Vagina (tissue), 2 donors: ENCODE measurements around the gene GALNT12. TPM values are rescaled to one million over a fixed set of nuclear protein-coding genes. Genes with fewer than 3 reads are reported as not detected.
A peak's percentile ranks its signal among the peaks of the same experiment; 100 is the strongest.

Experiments
- DNase-seq, 2 donors: peaks; one replicate each; pipeline ENCODE4 v3.0.0-alpha.2; 2017; ENCODE audit errors: extremely low spot score in 2 of 2
- H3K27ac ChIP-seq: fragments of 200-600 bp; sonication (generic); one replicate; pipeline ENCODE4 v1.5.1; 2019
- H3K27me3 ChIP-seq: fragments of 200-600 bp; sonication (generic); one replicate; pipeline ENCODE4 v1.5.1; 2019
- H3K36me3 ChIP-seq, 2 donors: fragments of 200-600 bp; sonication (generic); one replicate each; pipeline ENCODE4 v1.5.1; 2017 to 2019
- H3K4me1 ChIP-seq: fragments of 200-600 bp; sonication (generic); one replicate; pipeline ENCODE4 v1.5.1; 2019
- H3K4me3 ChIP-seq, 2 donors: fragments of 200-600 bp; sonication (generic); 1 replicate in 1 of 2; 2 replicates in 1 of 2; pipeline ENCODE4 v1.5.1; 2016 to 2019
- H3K9me3 ChIP-seq: fragments of 200-600 bp; sonication (generic); one replicate; pipeline ENCODE4 v1.5.1; 2019
- POLR2A ChIP-seq, 2 donors: fragments of 450-650 bp; IDR thresholded peaks; one replicate each; pipeline ENCODE4 v1.6.1; 2017; ENCODE audit warnings: antibody characterized with exemption in 2 of 2, mild to moderate bottlenecking in 2 of 2, moderate library complexity in 2 of 2
- POLR2AphosphoS5 ChIP-seq, 2 donors: sonication (generic); formaldehyde crosslinking; IDR thresholded peaks; one replicate each; pipeline ENCODE4 v1.9.0; 2017; ENCODE audit warnings: antibody characterized with exemption in 2 of 2, mild to moderate bottlenecking in 2 of 2, low read depth in 1 of 2; ENCODE audit not compliant: insufficient read depth in 1 of 2
- intact Hi-C: fragments of 100-400 bp; cut with DNase I; formaldehyde crosslinking; loops from one replicate; pipeline ENCODE4 v1.15.1; 2023
- total RNA-seq: library from RNA; depleted of rRNA; stranded (reverse); fragments of >200 nt; gene quantifications from one replicate; pipeline ENCODE4 v1.2.3, GENCODE V29; 2016
- TF ChIP-seq, protein P1 (sequence below), 3 experiments: fragments of 450-650 bp in 2 of 3; fragments of 200-600 bp in 1 of 3; sonication (generic) in 1 of 3; IDR thresholded peaks; one replicate each; pipeline ENCODE4 v1.5.1; 2017 to 2019; ENCODE audit warnings: antibody characterized with exemption in 3 of 3, mild to moderate bottlenecking in 2 of 3, moderate library complexity in 2 of 3

GALNT12 gene
- total RNA-seq, 1 donor from 2014 or later: 5.4 TPM

DNA sequence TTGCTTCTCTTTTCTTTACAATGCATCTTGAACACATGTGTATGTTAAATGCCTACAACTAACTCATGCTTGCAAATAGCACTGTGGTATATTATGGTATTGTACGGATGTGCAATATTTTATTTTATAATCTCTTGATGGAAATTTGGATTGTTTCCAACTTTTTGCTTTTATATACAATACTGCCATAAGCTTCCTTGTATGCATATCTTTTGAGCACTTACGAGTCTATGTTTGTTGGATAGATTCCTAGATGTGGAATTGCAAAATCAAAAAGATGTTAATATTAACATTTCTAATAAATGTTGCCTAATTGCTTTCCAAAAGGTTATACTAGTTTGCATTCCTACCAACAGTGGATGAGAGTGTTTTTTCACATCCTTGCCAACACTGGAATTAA is 3.4 kb upstream of the GALNT12 start:
- H3K27ac ChIP-seq: no peak overlapping the region
- H3K4me3 ChIP-seq: no peak overlapping the region
- peaks cover under 1% of the 10 kb centered on the region for H3K9me3 ChIP-seq
- no peaks in the 10 kb centered on the region for H3K36me3 ChIP-seq
- intact Hi-C loops: no loop called here
- peaks cover 29% of the 10 kb centered on the region for H3K4me1 ChIP-seq
- H3K27me3 ChIP-seq: no peaks in the 10 kb centered on the region
- no peak for TF ChIP-seq POLR2AphosphoS5 (IDR thresholded peaks at IDR 0.05; ENCODE audit: insufficient read depth in 1 of 2, low read depth in 1 of 2)
- no peak for TF ChIP-seq POLR2A (IDR thresholded peaks at IDR 0.05)
- TF ChIP-seq, protein P1, sequence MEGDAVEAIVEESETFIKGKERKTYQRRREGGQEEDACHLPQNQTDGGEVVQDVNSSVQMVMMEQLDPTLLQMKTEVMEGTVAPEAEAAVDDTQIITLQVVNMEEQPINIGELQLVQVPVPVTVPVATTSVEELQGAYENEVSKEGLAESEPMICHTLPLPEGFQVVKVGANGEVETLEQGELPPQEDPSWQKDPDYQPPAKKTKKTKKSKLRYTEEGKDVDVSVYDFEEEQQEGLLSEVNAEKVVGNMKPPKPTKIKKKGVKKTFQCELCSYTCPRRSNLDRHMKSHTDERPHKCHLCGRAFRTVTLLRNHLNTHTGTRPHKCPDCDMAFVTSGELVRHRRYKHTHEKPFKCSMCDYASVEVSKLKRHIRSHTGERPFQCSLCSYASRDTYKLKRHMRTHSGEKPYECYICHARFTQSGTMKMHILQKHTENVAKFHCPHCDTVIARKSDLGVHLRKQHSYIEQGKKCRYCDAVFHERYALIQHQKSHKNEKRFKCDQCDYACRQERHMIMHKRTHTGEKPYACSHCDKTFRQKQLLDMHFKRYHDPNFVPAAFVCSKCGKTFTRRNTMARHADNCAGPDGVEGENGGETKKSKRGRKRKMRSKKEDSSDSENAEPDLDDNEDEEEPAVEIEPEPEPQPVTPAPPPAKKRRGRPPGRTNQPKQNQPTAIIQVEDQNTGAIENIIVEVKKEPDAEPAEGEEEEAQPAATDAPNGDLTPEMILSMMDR (IDR thresholded peaks at IDR 0.05): no peak
- no peak for DNase-seq

DNA sequence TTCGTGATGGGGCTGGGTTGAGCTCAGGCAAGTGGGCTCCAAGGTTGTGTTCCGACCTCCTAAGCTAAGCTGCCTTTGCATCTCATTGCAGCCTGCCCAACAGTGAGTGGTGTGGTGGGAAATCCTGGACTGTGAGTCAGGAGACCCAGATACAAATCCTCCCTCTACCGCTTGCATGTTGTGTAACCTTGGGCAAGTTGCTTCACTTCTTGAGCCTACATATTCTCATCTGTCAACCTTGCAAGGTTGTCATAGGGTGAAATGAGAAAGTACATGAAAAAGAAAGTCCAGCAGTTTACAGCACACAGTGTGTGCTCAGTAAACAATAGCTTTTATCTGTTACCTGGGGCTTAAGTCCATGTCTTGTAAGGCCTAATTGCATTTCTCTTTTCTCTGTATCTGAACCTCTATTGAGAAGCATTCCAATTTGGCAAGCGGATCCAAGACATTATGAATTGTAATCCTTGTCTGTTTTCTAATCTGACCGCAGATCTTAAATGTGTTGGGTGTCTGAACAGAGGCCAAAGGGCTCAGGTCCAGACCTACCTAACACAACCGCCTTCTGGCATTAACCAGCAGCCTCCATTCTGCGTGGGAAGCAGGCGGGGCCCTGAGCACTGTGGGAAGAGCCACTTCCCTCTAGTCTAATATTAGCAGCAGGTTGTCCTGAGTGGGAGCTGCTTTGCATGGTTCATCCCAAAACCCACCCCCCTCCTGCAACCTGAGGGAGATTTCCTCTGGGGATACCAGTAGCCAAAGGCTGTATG is 1.8 kb upstream of the GALNT12 start:
- no peak overlapping the region for H3K27ac ChIP-seq
- H3K9me3 ChIP-seq: no peaks in the 10 kb centered on the region
- no peak overlapping the region for H3K4me3 ChIP-seq
- peaks cover 29% of the 10 kb centered on the region for H3K4me1 ChIP-seq
- no peaks in the 10 kb centered on the region for H3K27me3 ChIP-seq
- no peak for DNase-seq
- intact Hi-C loops: no loop called here
- TF ChIP-seq POLR2AphosphoS5 (IDR thresholded peaks at IDR 0.05; ENCODE audit: insufficient read depth in 1 of 2, low read depth in 1 of 2): no peak
- TF ChIP-seq, protein P1 (IDR thresholded peaks at IDR 0.05): no peak
- no peaks in the 10 kb centered on the region for H3K36me3 ChIP-seq

DNA sequence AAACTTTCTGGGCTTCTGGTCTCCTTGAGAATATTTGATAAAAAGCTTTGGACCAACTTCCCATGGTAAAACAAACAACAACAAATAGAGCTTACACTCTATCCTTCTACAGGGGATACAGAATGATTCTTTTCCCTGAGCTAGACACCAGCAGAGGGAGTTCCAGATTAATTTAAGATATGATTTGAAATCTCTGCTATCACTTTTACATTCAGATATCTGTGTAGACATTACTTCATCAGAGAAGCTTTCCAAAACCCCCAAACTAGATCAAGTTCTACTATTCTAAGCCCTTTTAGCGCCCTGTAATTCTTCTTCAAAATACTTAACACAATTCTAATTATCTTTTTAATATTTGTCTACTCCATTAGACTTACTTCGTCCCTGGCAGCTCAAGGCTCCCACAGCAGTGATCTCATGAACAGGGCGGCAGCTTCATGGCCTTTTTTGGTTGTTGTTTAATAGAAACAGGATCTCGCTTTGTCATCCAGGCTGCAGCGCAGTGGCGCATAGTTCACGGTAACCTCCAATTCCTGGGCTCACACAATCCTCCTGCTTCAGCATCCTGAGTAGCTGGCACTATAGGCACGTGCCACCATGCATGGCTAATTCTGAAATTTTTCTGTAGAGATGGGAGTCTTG is 955 bp upstream of the GALNT12 start:
- intact Hi-C loops: no loop called here
- TF ChIP-seq POLR2AphosphoS5 (IDR thresholded peaks at IDR 0.05; ENCODE audit: insufficient read depth in 1 of 2, low read depth in 1 of 2) (no peak), POLR2A (IDR thresholded peaks at IDR 0.05) (no peak)
- TF ChIP-seq, protein P1 (IDR thresholded peaks at IDR 0.05): no peak
- Histone ChIP-seq H3K4me1 (peaks cover 29% of the 10 kb centered on the region), H3K9me3 (no peaks in the 10 kb centered on the region), H3K27ac (peak overlapping the region; percentile 53), H3K27me3 (no peaks in the 10 kb centered on the region), H3K36me3 (no peaks in the 10 kb centered on the region), H3K4me3 (no peak overlapping the region)
- DNase-seq: no peak

DNA sequence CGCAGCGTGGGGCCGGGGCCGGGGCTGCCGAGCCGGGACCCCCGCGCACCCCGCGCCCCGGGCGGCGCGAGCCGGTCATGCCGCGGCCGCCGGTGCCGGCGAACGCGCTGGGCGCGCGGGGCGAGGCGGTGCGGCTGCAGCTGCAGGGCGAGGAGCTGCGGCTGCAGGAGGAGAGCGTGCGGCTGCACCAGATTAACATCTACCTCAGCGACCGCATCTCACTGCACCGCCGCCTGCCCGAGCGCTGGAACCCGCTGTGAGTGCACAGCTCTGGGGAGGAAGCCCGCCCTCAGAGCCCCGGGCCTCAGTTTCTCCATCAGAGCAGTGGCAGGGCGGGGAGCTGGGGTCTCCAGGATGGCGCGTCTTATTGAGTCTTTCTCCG is 335 bp downstream of the GALNT12 start:
- H3K4me1 ChIP-seq: peaks cover 29% of the 10 kb centered on the region

More for the DNA sequence above, 335 bp downstream of the GALNT12 start:
- TF ChIP-seq POLR2A (IDR thresholded peaks at IDR 0.05): no peak
- TF ChIP-seq, protein P1 (IDR thresholded peaks at IDR 0.05): no peak
- TF ChIP-seq POLR2AphosphoS5 (IDR thresholded peaks at IDR 0.05; ENCODE audit: insufficient read depth in 1 of 2, low read depth in 1 of 2): no peak
- Histone ChIP-seq H3K9me3 (no peaks in the 10 kb centered on the region), H3K36me3 (no peaks in the 10 kb centered on the region), H3K4me3 (peak overlapping the region; percentile 42 to 63), H3K27me3 (no peaks in the 10 kb centered on the region), H3K27ac (no peak overlapping the region)
- DNase-seq: no peak
- intact Hi-C loops: no loop called here
